HEK293 (cell line): Measurements from ENCODE around the gene MRPL23.

Source experiments
- CTCF ChIA-PET: fragments of 350-600 bp; formaldehyde crosslinking; extraction: SDS; loops from one replicate; lab custom pipeline; 2021; ENCODE audit warnings: antibody characterized with exemption; lab: Yijun Ruan, JAX
- POLR2A ChIA-PET: fragments of 300-600 bp; formaldehyde crosslinking; extraction: SDS; loops from one replicate; lab custom pipeline; 2020; ENCODE audit warnings: antibody characterized with exemption, inconsistent platforms; lab: Yijun Ruan, JAX
- H3K27ac ChIP-seq: fragments of 200-500 bp; sonication (Bioruptor generic); 2 replicates; pipeline ENCODE4 v1.5.1; 2014; ENCODE audit warnings: low read depth, low read length, control low read depth, inconsistent platforms; ENCODE audit errors: extremely low read depth
- H3K36me3 ChIP-seq, 2 experiments: fragments of 200-500 bp in 1 of 2; sonication (Bioruptor generic) in 1 of 2; 1 replicate in 1 of 2; 2 replicates in 1 of 2; pipeline ENCODE4 v1.5.1; 2014 to 2017; ENCODE audit warnings: inconsistent platforms in 2 of 2, low read length in 2 of 2; ENCODE audit not compliant: control insufficient read depth in 2 of 2, insufficient read depth in 1 of 2
- H3K4me1 ChIP-seq: fragments of 200-500 bp; sonication (Bioruptor generic); 2 replicates; pipeline ENCODE4 v1.5.1; 2014; ENCODE audit warnings: mild to moderate bottlenecking, low read length, inconsistent platforms; ENCODE audit not compliant: control insufficient read depth, insufficient read depth
- H3K4me3 ChIP-seq: 2 replicates; pipeline ENCODE4 v1.5.1; 2011; ENCODE audit warnings: low read depth, mild to moderate bottlenecking, control low read depth, low read length, moderate library complexity
- H3K9me3 ChIP-seq: fragments of 200-500 bp; sonication (Bioruptor generic); 2 replicates; pipeline ENCODE4 v1.5.1; 2014; ENCODE audit warnings: low read depth, low read length, inconsistent platforms; ENCODE audit not compliant: control insufficient read depth, insufficient read depth
- GLI4 ChIP-seq: fragments of 450-650 bp; formaldehyde crosslinking; IDR thresholded peaks from 2 replicates; pipeline ENCODE4 v1.5.1; 2016; ENCODE audit warnings: missing biosample characterization, missing genetic modification characterization
- HIC1 ChIP-seq: fragments of 450-650 bp; formaldehyde crosslinking; IDR thresholded peaks from 2 replicates; pipeline ENCODE4 v1.5.1; 2016; ENCODE audit warnings: missing biosample characterization, missing genetic modification characterization
- KLF8 ChIP-seq: fragments of 450-650 bp; formaldehyde crosslinking; IDR thresholded peaks from 2 replicates; pipeline ENCODE4 v1.5.1; 2016; ENCODE audit warnings: missing biosample characterization, missing genetic modification characterization
- PRDM1 ChIP-seq: fragments of 450-650 bp; formaldehyde crosslinking; IDR thresholded peaks from 2 replicates; pipeline ENCODE4; 2016; ENCODE audit warnings: missing biosample characterization, missing genetic modification characterization
- RBAK ChIP-seq: fragments of 450-650 bp; formaldehyde crosslinking; IDR thresholded peaks from 2 replicates; pipeline ENCODE4 v1.5.1; 2016; ENCODE audit warnings: missing biosample characterization, missing genetic modification characterization
- REPIN1 ChIP-seq: fragments of 450-650 bp; formaldehyde crosslinking; IDR thresholded peaks from 2 replicates; pipeline ENCODE4 v1.5.1; 2017; ENCODE audit warnings: missing biosample characterization, missing genetic modification characterization, low read depth
- TSHZ1 ChIP-seq: fragments of 450-650 bp; formaldehyde crosslinking; IDR thresholded peaks from 2 replicates; pipeline ENCODE4 v1.5.1; 2016; ENCODE audit warnings: missing biosample characterization, missing genetic modification characterization, borderline replicate concordance
- ZBTB17 ChIP-seq: fragments of 450-650 bp; formaldehyde crosslinking; IDR thresholded peaks from 2 replicates; pipeline ENCODE4 v1.5.1; 2016; ENCODE audit warnings: missing biosample characterization, missing genetic modification characterization
- ZBTB8A ChIP-seq: fragments of 450-650 bp; formaldehyde crosslinking; IDR thresholded peaks from 2 replicates; pipeline ENCODE4 v1.5.1; 2016; ENCODE audit warnings: missing biosample characterization, missing genetic modification characterization
- ZFP37 ChIP-seq: fragments of 450-650 bp; formaldehyde crosslinking; IDR thresholded peaks from 2 replicates; pipeline ENCODE4 v1.5.1; 2016; ENCODE audit warnings: missing biosample characterization, missing genetic modification characterization
- ZFP41 ChIP-seq: fragments of 450-650 bp; formaldehyde crosslinking; IDR thresholded peaks from 2 replicates; pipeline ENCODE4 v1.5.1; 2016; ENCODE audit warnings: missing biosample characterization, missing genetic modification characterization, borderline replicate concordance
- ZNF114 ChIP-seq: fragments of 450-650 bp; formaldehyde crosslinking; IDR thresholded peaks from 2 replicates; pipeline ENCODE4 v1.5.0; 2017; ENCODE audit warnings: missing biosample characterization, missing genetic modification characterization
- ZNF280D ChIP-seq: fragments of 450-650 bp; formaldehyde crosslinking; IDR thresholded peaks from 2 replicates; pipeline ENCODE4 v1.5.1; 2016; ENCODE audit warnings: missing biosample characterization, missing genetic modification characterization
- ZNF366 ChIP-seq: fragments of 450-650 bp; formaldehyde crosslinking; conservative IDR thresholded peaks from 2 replicates; pipeline ENCODE4 v1.5.1; 2016; ENCODE audit warnings: missing biosample characterization, missing genetic modification characterization
- ZNF664 ChIP-seq: fragments of 450-650 bp; formaldehyde crosslinking; IDR thresholded peaks from 2 replicates; pipeline ENCODE4 v1.5.1; 2016; ENCODE audit warnings: missing biosample characterization, missing genetic modification characterization
- ZNF701 ChIP-seq: fragments of 450-650 bp; formaldehyde crosslinking; IDR thresholded peaks from 2 replicates; pipeline ENCODE4 v1.5.1; 2016; ENCODE audit warnings: missing biosample characterization, missing genetic modification characterization
- ZNF707 ChIP-seq: fragments of 450-650 bp; formaldehyde crosslinking; IDR thresholded peaks from 2 replicates; pipeline ENCODE4 v1.5.1; 2016; ENCODE audit warnings: missing biosample characterization, missing genetic modification characterization

MRPL23 gene

GRCh38 chr11:1915795-1916131 lies 31.4 kb upstream of the MRPL23 start:
- Histone ChIP-seq H3K27ac (no peak overlapping the region), H3K36me3 (no peaks in the 10 kb centered on the region), H3K9me3 (no peaks in the 10 kb centered on the region), H3K4me3 (no peak overlapping the region), H3K4me1 (no peaks in the 10 kb centered on the region)
- TF ChIP-seq ZBTB8A (tag by site-specific recombination), result no peak
- no peak for TF ChIP-seq ZFP37 (tag by site-specific recombination)
- TF ChIP-seq PRDM1 (tag by site-specific recombination), result no peak
- no peak for TF ChIP-seq REPIN1 (tag by site-specific recombination)
- TF ChIP-seq ZNF707 (tag by site-specific recombination), result no peak
- peak; percentile 78 for TF ChIP-seq ZBTB17 (tag by site-specific recombination)
- no peak for TF ChIP-seq TSHZ1
- no peak for TF ChIP-seq ZNF280D (tag by site-specific recombination)
- no peak for TF ChIP-seq ZNF664 (tag by site-specific recombination)
- TF ChIP-seq ZNF366 (tag by site-specific recombination), result peak; percentile 95
- TF ChIP-seq KLF8, result no peak
- no peak for TF ChIP-seq ZNF701 (tag by site-specific recombination)
- TF ChIP-seq RBAK, result no peak
- TF ChIP-seq GLI4 (tag by site-specific recombination), result no peak
- TF ChIP-seq ZFP41 (tag by site-specific recombination), result no peak
- TF ChIP-seq ZNF114, result no peak
- CTCF ChIA-PET, result interaction anchor here (0.7 kb wide), 1 partner anchor 68 kb away, joined by 3 read pairs; no protein-coding TSS in a partner anchor
- POLR2A ChIA-PET, result no interaction called here

GRCh38 chr11:1916132-1916985 lies 30.8 kb upstream of the MRPL23 start:
- POLR2A ChIA-PET, result no interaction called here
- H3K9me3 ChIP-seq, result no peaks in the 10 kb centered on the region
- TF ChIP-seq ZNF366 (tag by site-specific recombination), result peak; percentile 8
- no peak for TF ChIP-seq HIC1
- H3K4me1 ChIP-seq, result no peaks in the 10 kb centered on the region
- CTCF ChIA-PET, result interaction anchor here (0.7 to 0.9 kb wide), 3 partner anchors 24 to 68 kb away, joined by 3 to 4 read pairs (median 3); no protein-coding TSS in a partner anchor
- no peaks in the 10 kb centered on the region for H3K36me3 ChIP-seq
- no peak overlapping the region for H3K27ac ChIP-seq
- no peak overlapping the region for H3K4me3 ChIP-seq
